ENCODE measurements around the gene FN1. TPM values are rescaled to one million over a fixed set of nuclear protein-coding genes. Genes with fewer than 3 reads are reported as not detected.

The FN1 gene
- polyA plus RNA-seq, 1 donor (not counting 4 experiments of a cell fraction or from before 2014, with no cell fraction given): 1,649 TPM

DNA sequence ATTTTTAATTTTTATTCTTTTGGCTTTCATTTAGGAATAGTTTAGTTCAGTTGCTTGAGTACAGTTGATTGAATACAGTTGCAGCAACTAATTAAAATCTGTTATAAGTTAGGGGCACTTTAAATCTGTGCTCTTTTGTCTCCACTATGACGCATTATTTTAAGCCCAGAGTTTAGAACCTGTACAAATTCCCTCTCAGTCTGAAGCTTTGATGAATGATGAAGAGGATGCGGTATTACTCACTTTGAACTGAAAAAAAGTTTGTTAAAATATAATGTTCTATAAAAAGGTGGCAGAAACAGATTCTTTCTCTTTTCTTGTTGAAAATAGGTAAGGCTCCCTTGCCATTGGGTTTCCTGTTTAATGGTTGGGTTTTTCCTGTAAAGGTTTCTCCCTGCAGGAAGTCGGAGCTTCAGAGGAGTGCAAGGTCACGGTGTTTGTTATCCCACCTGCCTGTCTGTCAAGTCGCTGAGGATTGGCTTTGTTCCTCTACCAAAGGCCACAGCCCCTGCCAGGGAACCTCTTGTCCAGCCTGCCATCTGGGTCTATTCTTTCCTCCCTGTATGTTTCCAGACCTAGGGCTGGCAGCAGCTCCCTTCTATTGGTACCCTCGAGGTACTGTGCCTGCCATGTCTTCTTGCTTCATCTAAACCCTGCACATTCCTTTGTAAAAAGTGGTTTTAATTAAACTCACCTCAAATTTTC lies 43.8 kb upstream of the FN1 start:
- dilution Hi-C loops (cut with MboI; ENCODE audit: extremely low pct_ligation_motif_present, low sequenced_read_pairs): no loop called here
- H3K36me3 ChIP-seq (ENCODE audit: control insufficient read depth in 2 of 2, extremely low read depth in 1 of 2, insufficient read depth in 2 of 2, low read length in 2 of 2): no peaks in the 10 kb centered on the region
- H3K79me2 ChIP-seq (ENCODE audit: control insufficient read depth, insufficient read depth, low read length): no peaks in the 10 kb centered on the region
- H2AFZ ChIP-seq (ENCODE audit: control insufficient read depth, low read length): no peak overlapping the region
- no peaks in the 10 kb centered on the region for H4K20me1 ChIP-seq (ENCODE audit: control insufficient read depth, extremely low read depth, insufficient read depth, low read length)
- DNase-seq (ENCODE audit: low read depth, low spot score) (no peak), FAIRE-seq (no peak)
- TF ChIP-seq EZH2 (IDR thresholded peaks at IDR 0.05; ENCODE audit: low read length): no peak
- TF ChIP-seq, protein P1, sequence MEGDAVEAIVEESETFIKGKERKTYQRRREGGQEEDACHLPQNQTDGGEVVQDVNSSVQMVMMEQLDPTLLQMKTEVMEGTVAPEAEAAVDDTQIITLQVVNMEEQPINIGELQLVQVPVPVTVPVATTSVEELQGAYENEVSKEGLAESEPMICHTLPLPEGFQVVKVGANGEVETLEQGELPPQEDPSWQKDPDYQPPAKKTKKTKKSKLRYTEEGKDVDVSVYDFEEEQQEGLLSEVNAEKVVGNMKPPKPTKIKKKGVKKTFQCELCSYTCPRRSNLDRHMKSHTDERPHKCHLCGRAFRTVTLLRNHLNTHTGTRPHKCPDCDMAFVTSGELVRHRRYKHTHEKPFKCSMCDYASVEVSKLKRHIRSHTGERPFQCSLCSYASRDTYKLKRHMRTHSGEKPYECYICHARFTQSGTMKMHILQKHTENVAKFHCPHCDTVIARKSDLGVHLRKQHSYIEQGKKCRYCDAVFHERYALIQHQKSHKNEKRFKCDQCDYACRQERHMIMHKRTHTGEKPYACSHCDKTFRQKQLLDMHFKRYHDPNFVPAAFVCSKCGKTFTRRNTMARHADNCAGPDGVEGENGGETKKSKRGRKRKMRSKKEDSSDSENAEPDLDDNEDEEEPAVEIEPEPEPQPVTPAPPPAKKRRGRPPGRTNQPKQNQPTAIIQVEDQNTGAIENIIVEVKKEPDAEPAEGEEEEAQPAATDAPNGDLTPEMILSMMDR (optimal IDR thresholded peaks at IDR 0.05 in 1 of 3, IDR thresholded peaks at IDR 0.05 in 1 of 3, conservative IDR thresholded peaks at IDR 0.05 in 1 of 3; ENCODE audit: extremely low read depth in 1 of 3, insufficient read depth in 2 of 3, low read length in 3 of 3): no peak
- H3K27ac ChIP-seq (ENCODE audit: control insufficient read depth, insufficient read depth, low read length): no peak overlapping the region
- no peak overlapping the region for H3K4me2 ChIP-seq (ENCODE audit: control insufficient read depth, extremely low read depth, insufficient read depth, low read depth, low read length)
- no peaks in the 10 kb centered on the region for H3K9me3 ChIP-seq (ENCODE audit: control insufficient read depth, low read depth, low read length)
- H3K4me1 ChIP-seq (ENCODE audit: control insufficient read depth, extremely low read depth, insufficient read depth, low read length): peaks cover 17% of the 10 kb centered on the region
- H3K9me1 ChIP-seq (ENCODE audit: control insufficient read depth, extremely low read depth, insufficient read depth, low read length): no peaks in the 10 kb centered on the region
- H3K4me3 ChIP-seq (ENCODE audit: control insufficient read depth in 2 of 3, extremely low read depth in 1 of 3, insufficient read depth in 2 of 3, low read depth in 1 of 3, low read length in 3 of 3): no peak overlapping the region
- no peak overlapping the region for H3K9ac ChIP-seq (ENCODE audit: control insufficient read depth, extremely low read depth, insufficient read depth, low read length)
- no peaks in the 10 kb centered on the region for H3K27me3 ChIP-seq (ENCODE audit: control insufficient read depth, extremely low read depth, insufficient read depth, low read length)

DNA sequence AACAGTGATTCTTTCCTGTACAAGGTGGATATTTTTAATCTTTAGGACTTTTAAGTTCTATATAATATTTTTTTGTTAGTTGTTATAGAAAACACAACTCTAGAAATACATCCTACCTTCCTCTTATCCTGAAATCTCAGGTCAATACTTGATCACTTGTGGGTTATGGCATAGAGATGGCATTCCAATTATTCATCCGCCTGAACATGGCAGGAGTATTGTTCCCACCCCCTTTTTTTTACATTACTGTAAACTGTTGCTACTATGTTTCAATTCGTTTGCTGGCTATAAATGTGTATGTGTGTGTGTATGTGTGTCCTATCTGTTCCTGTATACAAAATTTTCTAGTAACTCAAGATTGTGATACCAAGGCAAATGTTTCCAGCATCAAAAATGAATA lies 43.3 kb upstream of the FN1 start:
- H3K27ac ChIP-seq (ENCODE audit: control insufficient read depth, insufficient read depth, low read length): no peak overlapping the region
- H3K27me3 ChIP-seq (ENCODE audit: control insufficient read depth, extremely low read depth, insufficient read depth, low read length): no peaks in the 10 kb centered on the region
- no peaks in the 10 kb centered on the region for H3K79me2 ChIP-seq (ENCODE audit: control insufficient read depth, insufficient read depth, low read length)
- FAIRE-seq: peak; percentile 46
- no peak overlapping the region for H3K9ac ChIP-seq (ENCODE audit: control insufficient read depth, extremely low read depth, insufficient read depth, low read length)
- no peak overlapping the region for H3K4me3 ChIP-seq (ENCODE audit: control insufficient read depth in 2 of 3, extremely low read depth in 1 of 3, insufficient read depth in 2 of 3, low read depth in 1 of 3, low read length in 3 of 3)
- TF ChIP-seq, protein P1 (optimal IDR thresholded peaks at IDR 0.05 in 1 of 3, IDR thresholded peaks at IDR 0.05 in 1 of 3, conservative IDR thresholded peaks at IDR 0.05 in 1 of 3; ENCODE audit: extremely low read depth in 1 of 3, insufficient read depth in 2 of 3, low read length in 3 of 3): no peak
- no peak for TF ChIP-seq EZH2 (IDR thresholded peaks at IDR 0.05; ENCODE audit: low read length)
- H3K36me3 ChIP-seq (ENCODE audit: control insufficient read depth in 2 of 2, extremely low read depth in 1 of 2, insufficient read depth in 2 of 2, low read length in 2 of 2): no peaks in the 10 kb centered on the region
- dilution Hi-C loops (cut with MboI; ENCODE audit: extremely low pct_ligation_motif_present, low sequenced_read_pairs): no loop called here
- no peaks in the 10 kb centered on the region for H3K9me1 ChIP-seq (ENCODE audit: control insufficient read depth, extremely low read depth, insufficient read depth, low read length)
- no peak for DNase-seq (ENCODE audit: low read depth, low spot score)
- H3K4me1 ChIP-seq (ENCODE audit: control insufficient read depth, extremely low read depth, insufficient read depth, low read length): peaks cover 17% of the 10 kb centered on the region
- H2AFZ ChIP-seq (ENCODE audit: control insufficient read depth, low read length): peak overlapping the region; percentile 4
- peak overlapping the region; percentile 31 for H3K4me2 ChIP-seq (ENCODE audit: control insufficient read depth, extremely low read depth, insufficient read depth, low read depth, low read length)
- no peaks in the 10 kb centered on the region for H3K9me3 ChIP-seq (ENCODE audit: control insufficient read depth, low read depth, low read length)
- H4K20me1 ChIP-seq (ENCODE audit: control insufficient read depth, extremely low read depth, insufficient read depth, low read length): no peaks in the 10 kb centered on the region
